GM19372 (cell line): ENCODE data around the gene ANKRD7.
"Not testable (repeated sequence)": the region's sequence is repeated elsewhere in the genome, so short reads cannot be mapped to it uniquely, and the experiment has no call there.

Experiments
- ATAC-seq: cut with Tn5 transposase; IDR thresholded peaks from one replicate; pipeline ENCODE4 v1.9.1; 2021; ENCODE audit warnings: mild to moderate bottlenecking, low read depth, moderate library complexity; ENCODE audit not compliant: unreplicated experiment

Gene ANKRD7

DNA sequence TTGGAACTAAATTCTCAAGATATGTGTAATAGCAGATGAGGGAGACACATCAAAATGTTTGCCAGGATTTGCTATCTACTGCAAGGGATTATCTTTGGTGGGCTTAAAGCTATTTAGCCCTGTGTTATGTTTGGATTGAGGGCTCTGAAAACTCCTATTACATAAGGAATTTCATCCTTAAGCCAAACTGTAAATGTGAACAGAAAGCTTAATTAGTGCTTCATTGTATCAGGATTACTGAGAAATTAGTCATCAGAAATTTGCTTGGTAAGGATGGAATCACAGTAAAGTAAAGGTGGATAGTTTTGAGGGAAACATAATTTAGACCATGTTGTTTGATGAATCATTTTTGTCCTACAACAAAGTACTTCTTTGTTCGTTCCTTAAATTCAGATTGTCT, 8.3 kb downstream of the ANKRD7 start:
- no peak for ATAC-seq

DNA sequence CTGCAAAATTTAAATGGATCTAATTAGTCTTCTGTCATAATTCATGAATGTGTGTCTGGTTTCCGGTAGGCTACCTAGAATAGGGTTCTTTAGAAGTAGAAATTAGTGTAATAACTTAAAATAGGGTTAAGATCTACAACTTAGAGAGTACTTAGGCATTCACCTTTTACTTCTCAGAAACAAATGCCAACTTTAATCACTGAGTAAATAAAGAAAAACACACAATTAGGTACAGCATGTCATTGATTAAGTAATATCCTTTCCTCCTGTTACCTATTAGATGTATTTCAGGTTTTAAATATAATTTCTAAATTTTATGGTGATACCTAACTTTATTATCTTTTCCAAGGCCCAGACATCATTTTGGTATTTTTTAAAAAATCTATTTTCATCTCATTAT, 9.3 kb downstream of the ANKRD7 start:
- ATAC-seq, result no peak

DNA sequence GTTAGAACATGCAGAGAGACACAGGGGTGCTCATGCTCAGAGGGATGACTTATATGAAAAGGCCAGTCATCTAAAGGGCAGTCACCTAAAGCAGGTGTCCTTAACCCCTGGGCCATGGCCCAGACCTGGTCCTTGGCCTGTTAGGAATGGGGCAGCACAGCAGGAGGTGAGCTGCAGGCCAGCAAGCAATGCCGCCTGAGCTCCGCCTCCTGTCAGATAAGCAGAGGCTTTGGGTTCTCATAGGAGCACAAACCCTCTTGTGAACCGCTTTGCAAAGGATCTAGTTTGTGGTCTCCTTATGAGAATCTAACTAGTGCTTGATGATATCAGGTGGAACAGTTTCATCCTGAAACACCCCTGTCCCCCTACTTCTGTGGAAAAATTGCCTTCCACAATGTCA, 14.5 kb downstream of the ANKRD7 start:
- no peak for ATAC-seq

DNA sequence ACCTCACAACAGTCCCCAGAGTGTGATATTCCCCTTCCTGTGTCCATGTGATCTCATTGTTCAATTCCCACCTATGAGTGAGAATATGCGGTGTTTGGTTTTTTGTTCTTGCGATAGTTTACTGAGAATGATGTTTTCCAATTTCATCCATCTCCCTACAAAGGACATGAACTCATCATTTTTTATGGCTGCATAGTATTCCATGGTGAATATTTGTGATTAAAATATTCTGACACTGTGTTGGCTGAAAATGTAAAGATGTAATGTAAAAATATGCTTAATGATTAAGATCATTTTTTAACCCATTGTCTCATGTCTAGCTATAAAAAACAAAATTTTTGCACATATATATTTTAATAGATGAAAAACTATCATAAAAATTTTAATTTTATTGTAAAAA, 15.8 kb downstream of the ANKRD7 start:
- ATAC-seq, result not testable (repeated sequence)

DNA sequence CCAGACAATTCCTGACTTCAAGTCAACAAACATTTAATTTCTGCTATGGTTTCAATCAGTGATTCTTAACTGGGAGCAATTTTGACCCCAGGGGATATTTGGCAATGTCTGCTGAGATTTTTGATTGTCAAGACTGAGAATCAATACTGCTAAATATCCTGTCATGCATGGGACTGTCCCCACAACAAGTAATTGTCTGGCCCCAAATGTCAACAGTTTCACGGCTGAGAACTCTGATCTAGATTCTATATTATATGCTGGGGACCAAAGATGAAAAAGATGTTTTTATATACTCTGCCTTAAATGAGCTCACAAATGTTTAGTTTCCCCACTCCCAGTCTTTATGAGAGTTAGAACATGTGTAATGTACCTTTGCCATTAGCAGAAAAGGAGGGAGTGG, 19.2 kb downstream of the ANKRD7 start:
- ATAC-seq, result no peak

DNA sequence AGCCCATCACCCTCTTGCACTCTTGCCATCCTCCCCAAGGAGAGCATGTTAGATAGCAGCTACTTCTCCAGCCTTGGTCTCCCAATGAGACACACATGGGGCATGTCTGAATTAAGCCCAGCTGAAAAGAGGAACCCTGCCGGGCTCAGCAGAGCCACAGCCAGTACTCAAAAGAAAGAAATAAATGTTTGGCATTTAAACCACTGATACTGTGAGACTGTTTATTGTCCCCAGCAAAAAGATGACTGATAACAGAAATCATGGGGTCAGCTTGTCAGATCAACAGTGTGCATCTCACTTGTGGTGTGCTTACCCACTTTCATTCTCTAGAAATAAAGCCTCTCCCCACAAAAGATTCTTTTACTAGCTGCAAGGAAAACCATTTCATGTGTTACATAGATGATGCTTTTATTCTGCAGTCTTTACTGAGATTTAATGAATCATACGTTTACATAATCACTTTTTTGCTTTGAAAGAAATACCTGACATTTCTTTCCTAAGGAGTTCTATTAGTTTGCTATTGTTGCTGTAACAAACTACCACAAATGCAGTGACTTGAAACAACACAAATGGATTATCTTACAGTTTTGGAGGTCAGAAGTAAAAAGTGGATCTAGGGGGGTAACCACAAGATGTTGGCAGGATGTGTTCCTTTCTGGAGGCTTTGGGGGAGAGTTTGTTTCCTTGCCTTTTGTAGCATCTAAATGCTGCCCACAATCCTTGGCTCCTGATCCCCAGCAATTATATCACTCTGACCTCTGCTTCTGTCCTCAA, 20.9 kb downstream of the ANKRD7 start:
- no peak for ATAC-seq

DNA sequence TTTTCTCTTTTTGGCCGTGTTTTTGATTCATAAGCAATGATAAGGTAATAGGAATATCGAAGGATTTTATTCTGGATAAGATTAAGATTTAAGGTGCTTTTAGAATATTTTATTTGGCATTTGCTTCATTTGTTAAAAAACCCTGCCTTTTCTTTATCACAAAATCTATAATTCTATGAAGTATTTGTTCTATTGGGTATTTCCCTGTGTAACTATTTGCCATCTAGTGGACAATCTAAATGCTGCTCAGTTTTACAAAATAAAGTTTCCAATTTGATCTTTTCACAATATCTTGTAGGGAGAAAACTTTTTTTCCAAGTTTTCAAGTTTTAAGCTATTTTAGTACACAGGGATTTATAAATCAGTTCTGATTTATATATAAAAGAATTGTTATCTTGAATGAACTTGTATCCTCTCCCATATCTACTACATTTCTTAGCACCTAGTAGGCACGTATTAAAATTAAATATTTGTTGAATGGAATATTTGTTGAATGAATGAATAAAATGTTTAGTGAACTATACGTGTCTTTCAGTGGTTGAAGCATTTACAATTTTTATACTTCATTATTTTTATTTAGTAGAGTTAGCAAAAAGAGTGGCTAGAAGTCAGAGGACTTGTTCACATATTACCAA, 26.5 kb downstream of the ANKRD7 start:
- ATAC-seq, result no peak

DNA sequence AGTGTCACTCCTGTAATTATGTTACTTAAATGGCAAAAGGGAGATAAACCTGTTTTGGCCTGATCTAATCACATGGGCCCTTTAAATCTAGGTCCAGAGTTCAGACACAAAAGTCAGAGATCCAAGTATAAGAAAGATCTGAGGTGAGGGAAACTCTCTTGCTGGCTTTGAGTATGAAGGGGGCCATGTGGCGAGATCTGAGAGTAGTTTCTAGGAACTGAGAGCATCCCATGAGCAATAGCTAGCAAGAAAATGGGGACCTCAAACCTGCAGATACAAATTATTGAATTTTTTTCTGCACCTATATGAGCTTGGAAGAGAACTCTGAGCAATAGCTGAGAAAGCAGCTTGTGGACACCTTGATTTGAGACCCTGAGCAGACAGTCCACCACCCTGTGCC, 27.6 kb downstream of the ANKRD7 start:
- no peak for ATAC-seq

DNA sequence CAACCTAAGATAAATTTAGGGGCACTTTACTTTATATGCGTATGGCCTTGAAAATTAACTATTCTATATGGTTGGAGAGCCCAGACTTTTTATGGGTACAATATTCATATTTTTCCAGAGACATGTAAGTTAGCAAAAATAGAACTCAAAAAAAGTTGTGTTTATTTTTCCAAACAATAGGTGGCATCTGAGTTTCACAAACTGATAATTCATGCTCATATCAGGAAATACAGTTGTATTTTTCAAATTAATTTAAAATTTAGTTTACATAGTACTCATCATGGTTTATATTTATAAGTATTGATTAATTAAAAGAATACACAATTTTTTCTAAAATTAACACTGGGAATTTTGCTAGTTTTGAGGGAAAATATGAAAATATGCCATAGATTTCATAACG, 34.6 kb downstream of the ANKRD7 start:
- ATAC-seq, result no peak

DNA sequence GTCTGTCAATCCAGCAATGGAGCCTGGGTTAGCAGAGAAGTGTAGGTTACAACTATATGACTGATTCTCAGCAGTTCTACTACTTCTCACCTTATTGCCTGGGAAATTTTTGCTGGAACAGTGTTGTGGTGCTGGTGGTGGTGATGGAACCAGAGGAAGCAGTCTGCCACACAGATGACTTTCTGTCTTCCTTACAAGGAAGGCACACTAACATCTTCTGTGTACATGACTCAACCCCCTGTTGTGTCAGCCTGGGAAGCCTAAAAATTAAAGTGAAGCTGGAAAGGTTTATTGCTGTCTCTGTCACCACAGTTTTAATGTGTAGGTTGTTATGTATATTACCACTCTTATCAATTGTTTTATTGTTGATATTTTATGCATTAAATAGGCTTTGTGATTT, 40.3 kb downstream of the ANKRD7 start:
- ATAC-seq, result no peak

DNA sequence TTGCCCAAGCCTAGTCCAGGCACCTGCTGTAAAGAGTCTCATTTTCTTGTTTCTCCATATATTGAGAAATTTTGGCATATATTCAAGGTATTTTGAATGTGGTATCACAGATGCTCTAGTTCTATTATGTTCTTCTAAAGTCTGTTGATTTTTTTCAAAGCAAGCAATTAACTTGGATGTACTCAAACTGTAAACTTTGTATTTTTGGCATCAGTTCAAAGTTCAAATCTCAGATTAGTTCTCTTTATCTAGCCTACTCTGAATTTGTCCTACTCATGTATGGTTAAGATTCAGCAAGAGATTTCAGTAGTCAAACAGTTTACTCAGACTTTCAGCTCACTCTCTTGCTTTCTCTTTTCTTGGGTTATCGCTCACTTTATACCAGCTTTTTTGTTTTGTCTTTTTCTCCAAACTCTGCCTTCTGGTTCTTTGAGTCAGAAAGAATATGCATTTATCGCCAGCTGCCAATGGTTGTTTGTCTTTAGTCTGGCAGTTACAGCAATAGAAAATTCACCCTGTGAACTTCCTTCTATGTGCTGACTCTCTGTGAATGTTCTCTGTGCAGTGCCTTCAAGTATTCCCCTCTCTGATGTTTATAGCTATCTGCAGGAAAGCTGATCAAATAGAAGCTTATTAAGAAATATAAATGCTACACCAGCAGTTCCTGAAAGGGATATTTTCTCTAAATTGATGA, 56.0 kb downstream of the ANKRD7 start:
- no peak for ATAC-seq

DNA sequence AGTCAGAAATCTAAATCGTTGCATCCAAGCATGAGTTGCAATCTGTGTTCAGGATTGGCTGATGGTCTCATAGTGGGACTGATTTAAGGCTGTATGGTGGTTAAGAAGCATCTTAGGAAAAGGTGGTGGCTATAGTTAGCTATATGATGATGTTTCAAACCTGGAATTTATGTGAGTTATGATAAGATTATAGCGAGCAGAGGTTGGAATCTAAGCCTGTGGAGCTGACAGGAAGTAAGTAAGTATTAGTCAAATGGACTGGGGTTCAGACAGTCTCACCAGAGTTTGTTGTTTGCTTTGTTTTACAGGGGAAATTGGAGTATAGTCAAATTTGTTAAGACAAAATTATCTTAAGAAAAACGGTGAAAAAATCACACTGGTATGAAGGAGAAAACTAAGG, 56.7 kb downstream of the ANKRD7 start:
- ATAC-seq, result no peak

DNA sequence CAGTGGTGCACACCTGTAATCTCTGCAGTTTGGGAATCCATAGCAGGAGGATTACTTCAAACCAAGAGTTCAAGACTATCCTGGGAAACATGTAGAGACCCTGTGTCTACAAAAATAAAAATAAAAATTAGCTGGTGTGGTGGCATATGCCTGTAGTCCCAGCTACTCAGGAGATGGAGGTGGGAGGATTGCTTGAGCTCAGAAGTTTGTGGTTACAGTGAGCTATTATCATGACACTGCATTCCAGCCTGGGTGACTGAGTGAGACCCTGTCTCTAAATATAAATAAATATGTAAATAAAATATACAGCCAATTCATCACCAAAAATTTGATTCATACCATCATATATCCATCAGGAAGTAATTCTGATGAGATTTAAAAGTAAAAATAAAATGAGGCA, 60.9 kb downstream of the ANKRD7 start:
- no peak for ATAC-seq

DNA sequence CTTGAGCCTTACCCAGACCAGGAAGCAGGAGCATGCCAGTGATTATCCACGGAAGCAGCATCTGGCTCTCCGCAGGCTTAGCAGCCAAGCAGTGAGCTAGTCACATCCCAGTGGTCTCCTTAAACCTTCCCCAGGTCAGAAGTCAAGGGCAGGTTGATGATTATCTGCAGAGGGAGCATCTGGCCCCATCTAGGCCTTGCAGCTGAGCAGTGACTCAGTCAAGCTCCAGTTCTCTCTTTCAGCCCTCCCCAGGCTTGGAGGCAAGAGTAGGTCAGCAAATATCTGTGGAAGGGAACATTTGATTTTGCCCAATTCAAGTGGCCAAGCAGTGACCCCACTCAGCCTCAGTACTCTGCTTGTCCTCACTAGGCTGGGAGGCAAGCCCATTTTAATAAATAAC, 61.6 kb downstream of the ANKRD7 start:
- ATAC-seq, result no peak

DNA sequence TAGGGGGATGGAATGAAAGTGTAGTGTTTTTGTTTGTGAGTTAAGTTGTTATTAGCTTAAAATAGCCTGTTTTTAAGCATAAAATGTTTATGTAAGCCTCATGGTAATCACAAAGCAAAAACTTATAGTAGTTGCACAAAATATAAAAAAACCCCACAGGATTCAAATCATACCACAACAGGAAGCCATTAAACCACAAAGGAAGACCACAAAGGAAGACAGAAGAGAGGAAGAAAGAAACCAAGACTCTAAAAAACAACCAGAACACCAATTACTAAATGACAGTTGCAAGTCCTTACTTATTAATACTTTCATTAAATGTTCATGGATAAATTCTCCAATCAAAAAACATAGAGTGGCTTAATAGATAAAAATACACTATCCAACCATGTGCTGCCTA, 63.6 kb downstream of the ANKRD7 start:
- peak; percentile 82 for ATAC-seq

DNA sequence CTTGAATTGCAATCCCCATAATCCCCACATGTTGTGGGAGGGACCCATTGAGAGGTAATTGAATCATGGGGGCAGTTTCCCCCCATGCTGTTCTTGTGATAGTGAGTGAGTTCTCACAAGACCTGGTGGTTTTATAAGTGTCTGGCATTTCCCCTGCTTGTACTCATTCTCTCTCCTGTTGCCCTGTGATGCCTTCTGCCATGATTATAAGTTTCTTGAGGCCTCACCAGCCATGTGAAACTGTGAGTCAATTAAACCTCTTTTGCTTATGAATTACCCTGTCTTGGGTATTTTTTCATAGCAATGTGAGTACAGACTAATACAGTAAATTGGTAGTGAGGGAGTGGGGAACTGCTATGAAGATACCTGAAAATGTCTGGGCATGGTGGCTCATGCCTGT, 65.0 kb downstream of the ANKRD7 start:
- ATAC-seq, result no peak
